SK-N-SH (cell line): Measurements from ENCODE around the gene CYP4F22. TPM values are rescaled to one million over a fixed set of nuclear protein-coding genes. Genes with fewer than 3 reads are reported as not detected.

ENCODE experiments used
- CTCF ChIA-PET: fragments of 300-600, 350-600 bp; formaldehyde crosslinking; extraction: SDS; loops from one replicate; lab custom pipeline; 2021; lab: Yijun Ruan, JAX
- POLR2A ChIA-PET: fragments of 350-600 bp; sonication (Branson Sonifier 250); formaldehyde crosslinking; extraction: SDS; loops from one replicate; lab custom pipeline; 2020; ENCODE audit warnings: antibody characterized with exemption, inconsistent platforms; lab: Yijun Ruan, JAX
- DNase-seq: peaks from one replicate; pipeline ENCODE4 v3.0.0; 2012
- H2AFZ ChIP-seq: fragments of 200-600 bp; sonication (generic); 2 replicates; pipeline ENCODE4 v1.8.1; 2016; ENCODE audit warnings: antibody characterized with exemption, mild to moderate bottlenecking, low read depth
- H3F3A ChIP-seq: fragments of 200-600 bp; sonication (generic); replicated peaks from 2 replicates; pipeline ENCODE3; 2016; ENCODE audit warnings: antibody characterized with exemption, mild to moderate bottlenecking; ENCODE audit not compliant: insufficient read depth
- H3K27ac ChIP-seq, 2 experiments: fragments of 200-500 bp in 1 of 2; fragments of 200-600 bp in 1 of 2; sonication (Bioruptor generic) in 1 of 2; sonication (generic), shearing (Covaris generic) in 1 of 2; 2 replicates each; pipeline versions ENCODE4 v1.5.1 to v1.6.1; 2014 to 2016; ENCODE audit warnings: low read depth in 2 of 2, inconsistent platforms in 1 of 2, low read length in 1 of 2, mild to moderate bottlenecking in 1 of 2, mixed read lengths in 1 of 2
- H3K27me3 ChIP-seq: fragments of 200-600 bp; sonication (generic), shearing (Covaris generic); 2 replicates; pipeline ENCODE4 v1.6.1; 2016; ENCODE audit warnings: mixed run types; ENCODE audit not compliant: insufficient read depth
- H3K36me3 ChIP-seq, 2 experiments: fragments of 200-500 bp in 1 of 2; fragments of 200-600 bp in 1 of 2; sonication (Bioruptor generic) in 1 of 2; sonication (generic) in 1 of 2; replicated peaks in 1 of 2; 2 replicates each; pipeline versions ENCODE3 to v1.5.1; 2014 to 2016; ENCODE audit warnings: low read length in 1 of 2, mild to moderate bottlenecking in 1 of 2; ENCODE audit not compliant: insufficient read depth in 2 of 2, control insufficient read depth in 1 of 2
- H3K4me1 ChIP-seq, 2 experiments: fragments of 200-500 bp in 1 of 2; fragments of 200-600 bp in 1 of 2; sonication (Bioruptor generic) in 1 of 2; sonication (generic), shearing (Covaris generic) in 1 of 2; 2 replicates each; pipeline versions ENCODE4 v1.5.1 to v1.6.1; 2014 to 2016; ENCODE audit warnings: low read depth in 1 of 2, low read length in 1 of 2, mixed run types in 1 of 2; ENCODE audit not compliant: insufficient read depth in 2 of 2, control insufficient read depth in 1 of 2
- H3K4me2 ChIP-seq: fragments of 200-600 bp; sonication (generic), shearing (Covaris generic); 2 replicates; pipeline ENCODE4 v1.6.1; 2017; ENCODE audit warnings: mixed run types
- H3K4me3 ChIP-seq, 2 experiments: fragments of 200-500 bp in 1 of 2; fragments of 200-600 bp in 1 of 2; sonication (Bioruptor generic) in 1 of 2; sonication (generic), shearing (Covaris generic) in 1 of 2; 2 replicates each; pipeline versions ENCODE4 v1.5.1 to v1.8.1; 2014 to 2016; ENCODE audit warnings: low read depth in 2 of 2, inconsistent platforms in 1 of 2, low read length in 1 of 2, mild to moderate bottlenecking in 1 of 2, mixed read lengths in 1 of 2, moderate library complexity in 1 of 2
- H3K79me2 ChIP-seq: fragments of 200-600 bp; sonication (generic); 2 replicates; pipeline ENCODE4 v1.8.1; 2017; ENCODE audit warnings: mild to moderate bottlenecking; ENCODE audit not compliant: insufficient read depth
- H3K9ac ChIP-seq: fragments of 200-600 bp; sonication (generic); 2 replicates; pipeline ENCODE4 v1.6.1; 2017; ENCODE audit warnings: mixed run types
- H3K9me2 ChIP-seq: fragments of 200-600 bp; sonication (generic); 2 replicates; pipeline ENCODE4 v1.6.1; 2017; ENCODE audit warnings: mixed run types
- H3K9me3 ChIP-seq: fragments of 200-600 bp; sonication (generic); 2 replicates; pipeline ENCODE4 v1.6.1; 2017; ENCODE audit warnings: mixed run types, mild to moderate bottlenecking, moderate library complexity
- H4K20me1 ChIP-seq: fragments of 200-600 bp; sonication (generic); 2 replicates; pipeline ENCODE4 v1.6.1; 2017; ENCODE audit warnings: mild to moderate bottlenecking, mixed run types; ENCODE audit not compliant: insufficient read depth
- CHD2 ChIP-seq: fragments of 150-350 bp; IDR thresholded peaks from 2 replicates; pipeline ENCODE4 v1.6.1; 2018; ENCODE audit warnings: low read length; ENCODE audit not compliant: partially characterized antibody
- ELF1 ChIP-seq: IDR thresholded peaks from 2 replicates; pipeline ENCODE4 v1.4.0; 2012
- EZH2phosphoT487 ChIP-seq: fragments of 200-600 bp; sonication (generic); IDR thresholded peaks from 2 replicates; pipeline ENCODE4 v1.6.1; 2017; ENCODE audit warnings: low read depth, mixed run types, mild to moderate bottlenecking, antibody characterized with exemption, moderate library complexity, borderline replicate concordance
- FOSL2 ChIP-seq: IDR thresholded peaks from 2 replicates; pipeline ENCODE4 v1.4.0; 2012; ENCODE audit warnings: low read depth, mild to moderate bottlenecking, moderate library complexity, borderline replicate concordance
- FOXM1 ChIP-seq: IDR thresholded peaks from 2 replicates; pipeline ENCODE4 v1.4.0; 2012; ENCODE audit warnings: low read depth, mild to moderate bottlenecking
- GATA2 ChIP-seq: sonication (generic); formaldehyde crosslinking; IDR thresholded peaks from 2 replicates; pipeline ENCODE4 v1.5.0; 2020; ENCODE audit warnings: mild to moderate bottlenecking, missing genetic modification reagents
- IRF3 ChIP-seq: fragments of 150-350 bp; IDR thresholded peaks from 2 replicates; pipeline ENCODE4 v1.6.1; 2016; ENCODE audit warnings: mild to moderate bottlenecking, low read depth, low read length
- POLR2AphosphoS5 ChIP-seq: IDR thresholded peaks from 2 replicates; pipeline ENCODE4 v1.6.1; 2012; ENCODE audit warnings: low read depth, low read length
- RAD21 ChIP-seq: IDR thresholded peaks from 2 replicates; pipeline ENCODE4 v1.6.1; 2012; ENCODE audit warnings: mild to moderate bottlenecking, low read length
- RCOR1 ChIP-seq: fragments of 150-350 bp; IDR thresholded peaks from 2 replicates; pipeline ENCODE4 v1.6.1; 2017; ENCODE audit warnings: antibody characterized with exemption, low read length
- REST ChIP-seq: IDR thresholded peaks from 2 replicates; pipeline ENCODE4 v1.6.1; 2012; ENCODE audit warnings: mild to moderate bottlenecking, low read depth, low read length, moderate library complexity
- RXRA ChIP-seq: IDR thresholded peaks from 2 replicates; pipeline ENCODE4 v1.4.0; 2012; ENCODE audit warnings: low read depth, mild to moderate bottlenecking, borderline replicate concordance
- SIN3A ChIP-seq: IDR thresholded peaks from 2 replicates; pipeline ENCODE4 v1.6.1; 2012; ENCODE audit warnings: low read depth, mild to moderate bottlenecking, low read length, moderate library complexity, borderline replicate concordance
- SMC3 ChIP-seq: IDR thresholded peaks from 2 replicates; pipeline ENCODE4 v1.6.1; 2012; ENCODE audit warnings: low read depth, low read length, improper control_type of control experiment
- TCF12 ChIP-seq: IDR thresholded peaks from 2 replicates; pipeline ENCODE4 v1.4.0; 2012
- TEAD4 ChIP-seq: IDR thresholded peaks from 2 replicates; pipeline ENCODE4 v1.4.0; 2012; ENCODE audit warnings: mild to moderate bottlenecking, borderline replicate concordance; ENCODE audit not compliant: insufficient read depth
- ZBTB33 ChIP-seq: IDR thresholded peaks from 2 replicates; pipeline ENCODE4 v1.4.0; 2012; ENCODE audit warnings: low read depth, borderline replicate concordance
- WGBS: methylation state at CpG from one replicate; pipeline ENCODE4 v1.1.6; 2017; ENCODE audit warnings: low lambda C conversion rate; 5-methylcytosine and 5-hydroxymethylcytosine counted together
- polyA plus RNA-seq, 3 experiments: library from polyadenylated mRNA; depleted of rRNA; stranded (reverse); fragments of >200 nt; gene quantifications; 2 replicates each; pipeline ENCODE4 v1.2.3, GENCODE V29; 2012

The CYP4F22 gene
- polyA plus RNA-seq, 1 of the 3 experiments (the other 2 are of a cell fraction), result not detected

- no peaks in the 10 kb centered on the region for H3K9me3 ChIP-seq
- H3K4me1 ChIP-seq, result peaks cover 0 to 4% of the 10 kb centered on the region in 2 experiments; a peak in 1 of 4 replicates
- H3K4me3 ChIP-seq, result peak overlapping the region; percentile 16 to 19; a peak in 3 of 4 replicates
- H3F3A ChIP-seq, result no peaks in the 10 kb centered on the region
- no peaks in the 10 kb centered on the region for H3K79me2 ChIP-seq
- peak overlapping the region; percentile 17; the same call in 1 of the 2 replicates for H2AFZ ChIP-seq
- no peaks in the 10 kb centered on the region for H4K20me1 ChIP-seq
- CTCF ChIA-PET, result interaction anchor here (0.6 to 2.4 kb wide), 6 partner anchors 9 to 460 kb away, joined by 3 to 8 read pairs (median 4); partner anchors contain the start of gene AKAP8L
- no peaks in the 10 kb centered on the region for H3K36me3 ChIP-seq
- no peaks in the 10 kb centered on the region for H3K9me2 ChIP-seq
- no peak overlapping the region for H3K9ac ChIP-seq
- POLR2A ChIA-PET, result interaction anchor here (0.8 to 1.1 kb wide), 2 partner anchors 132 to 172 kb away, joined by 3 to 4 read pairs; partner anchors contain the start of genes AKAP8 and AKAP8L
- TF ChIP-seq TEAD4 (no peak), IRF3 (no peak), RCOR1 (no peak), SIN3A (no peak), ZBTB33 (no peak), TCF12 (no peak), ELF1 (no peak), GATA2 (CRISPR knock-in tag) (no peak), EZH2phosphoT487 (no peak), CHD2 (no peak), POLR2AphosphoS5 (no peak), FOSL2 (no peak)
- H3K27me3 ChIP-seq, result peaks cover 27% of the 10 kb centered on the region; the same call in 1 of the 2 replicates
- no peak overlapping the region for H3K27ac ChIP-seq
- DNase-seq, result peak; percentile 78
- H3K4me2 ChIP-seq, result peak overlapping the region; percentile 55
- WGBS, result 2% methylated on average over 11 of the region's 40 CpGs
Observed at GRCh38 chr19:15551293-15552004, 43.1 kb downstream of the CYP4F22 start.

- Histone ChIP-seq H3K9me2 (no peaks in the 10 kb centered on the region), H3K79me2 (no peaks in the 10 kb centered on the region), H3K4me1 (peaks cover 0 to 4% of the 10 kb centered on the region in 2 experiments; a peak in 1 of 4 replicates), H3F3A (no peaks in the 10 kb centered on the region), H3K27ac (no peak overlapping the region), H3K9ac (no peak overlapping the region), H4K20me1 (no peaks in the 10 kb centered on the region), H3K4me2 (peak overlapping the region; percentile 78), H3K9me3 (no peaks in the 10 kb centered on the region), H3K36me3 (no peaks in the 10 kb centered on the region), H3K27me3 (peaks cover 22% of the 10 kb centered on the region; the same call in 1 of the 2 replicates), H3K4me3 (no peak overlapping the region), H2AFZ (peak overlapping the region; percentile 78; the same call in 1 of the 2 replicates)
- CTCF ChIA-PET, result interaction anchor here (0.9 to 3.1 kb wide), 11 partner anchors 103 to 487 kb away, joined by 3 to 20 read pairs (median 6); partner anchors contain the start of gene AKAP8L
- DNase-seq, result no peak
- 40% methylated on average over 12 of the region's 17 CpGs for WGBS
- POLR2A ChIA-PET, result interaction anchor here (0.7 kb wide), 1 partner anchor 134 kb away, joined by 4 read pairs; no protein-coding TSS in a partner anchor
- TF ChIP-seq FOXM1 (no peak), RXRA (no peak), RAD21 (no peak), FOSL2 (no peak), SIN3A (no peak), SMC3 (no peak), IRF3 (no peak), TEAD4 (no peak), REST (no peak), EZH2phosphoT487 (no peak)
Observed at GRCh38 chr19:15555021-15555420, 46.7 kb downstream of the CYP4F22 start.
